Measurements from ENCODE around the gene PKHD1.

DNA sequence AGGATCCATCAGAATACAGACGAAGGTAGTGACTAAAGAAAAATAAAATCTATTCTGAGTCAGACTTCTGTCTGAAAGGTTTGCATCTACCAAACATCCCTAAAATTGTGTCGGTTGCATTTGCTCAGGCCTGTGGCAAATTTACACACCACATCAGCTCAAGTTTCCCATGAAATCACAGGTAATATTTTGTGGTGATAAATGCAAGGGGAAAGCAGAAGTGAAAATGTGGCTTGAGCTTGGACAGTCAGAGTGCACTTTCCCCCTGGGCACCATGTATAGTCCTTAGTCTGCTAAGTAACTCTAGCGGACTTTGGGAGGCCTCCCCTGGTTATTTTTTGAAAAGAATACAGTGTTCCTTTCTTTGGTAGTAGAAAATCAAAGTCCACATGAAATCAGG, 159.1 kb downstream of the PKHD1 start:
- no peak for TF ChIP-seq POLR2AphosphoS5 (IDR thresholded peaks at IDR 0.05)
- TF ChIP-seq CTCF (IDR thresholded peaks at IDR 0.05) = no peak
- TF ChIP-seq EP300 (IDR thresholded peaks at IDR 0.05; ENCODE audit: low read depth) = no peak
